GM23338 (cell line): ENCODE measurements around the gene KRT3. TPM values are rescaled to one million over a fixed set of nuclear protein-coding genes. Genes with fewer than 3 reads are reported as not detected.
"Not testable (repeated sequence)": the region's sequence is repeated elsewhere in the genome, so short reads cannot be mapped to it uniquely, and the experiment has no call there.

Experiments used
- ATAC-seq: fragments of 200-7000 bp; cut with Tn5 transposase; 3 replicates; pipeline ENCODE4 v1.9.1; 2020
- DNase-seq: peaks from one replicate; pipeline ENCODE4 v3.0.0-alpha.2; 2015; ENCODE audit warnings: low spot score
- H2AFZ ChIP-seq: fragments of 200-600 bp; sonication (generic); 2 replicates; pipeline ENCODE4 v1.8.0; 2016; ENCODE audit warnings: antibody characterized with exemption, mild to moderate bottlenecking, moderate library complexity
- H3F3A ChIP-seq: fragments of 200-600 bp; sonication (generic); replicated peaks from 2 replicates; pipeline ENCODE4 v1.8.0; 2017; ENCODE audit warnings: antibody characterized with exemption, mixed run types, low read depth
- H3K27ac ChIP-seq: fragments of 200-600 bp; sonication (generic); 2 replicates; pipeline ENCODE4 v1.6.1; 2016; ENCODE audit warnings: low read depth
- H3K27me3 ChIP-seq: fragments of 200-600 bp; sonication (generic); 2 replicates; pipeline ENCODE4 v1.8.0; 2016; ENCODE audit warnings: mild to moderate bottlenecking, mixed run types, moderate library complexity; ENCODE audit not compliant: insufficient read depth
- H3K36me3 ChIP-seq: fragments of 200-600 bp; sonication (generic); 2 replicates; pipeline ENCODE4 v1.8.0; 2016; ENCODE audit warnings: mild to moderate bottlenecking; ENCODE audit not compliant: insufficient read depth
- H3K4me1 ChIP-seq: fragments of 200-600 bp; sonication (generic); 2 replicates; pipeline ENCODE4 v1.8.0; 2016; ENCODE audit warnings: mild to moderate bottlenecking, moderate library complexity; ENCODE audit not compliant: insufficient read depth
- H3K4me2 ChIP-seq: fragments of 200-600 bp; sonication (generic); 2 replicates; pipeline ENCODE4 v1.7.1; 2017; ENCODE audit warnings: mixed run types
- H3K4me3 ChIP-seq: fragments of 200-600 bp; sonication (generic); 2 replicates; pipeline ENCODE4 v1.6.1; 2016; ENCODE audit warnings: mixed run types
- H3K79me2 ChIP-seq: fragments of 200-600 bp; sonication (generic); replicated peaks from 2 replicates; pipeline ENCODE4 v1.8.0; 2017; ENCODE audit warnings: mild to moderate bottlenecking; ENCODE audit not compliant: insufficient read depth
- H3K9me2 ChIP-seq: fragments of 200-600 bp; sonication (generic); 2 replicates; pipeline ENCODE4 v1.8.0; 2017; ENCODE audit not compliant: insufficient read depth
- H4K20me1 ChIP-seq: fragments of 200-600 bp; sonication (generic); replicated peaks from 2 replicates; pipeline ENCODE4 v1.8.0; 2017; ENCODE audit warnings: mild to moderate bottlenecking; ENCODE audit not compliant: insufficient read depth
- H3K27ac Mint-ChIP-seq: 2 replicates; pipeline ENCODE4 v1.8.0; 2020; ENCODE audit warnings: inconsistent platforms, mild to moderate bottlenecking, moderate library complexity, mixed read lengths
- H3K27me3 Mint-ChIP-seq: 3 replicates; pipeline ENCODE4 v1.8.0; 2022; ENCODE audit warnings: low read depth, mild to moderate bottlenecking, moderate library complexity, mixed read lengths, inconsistent platforms; ENCODE audit not compliant: insufficient read depth, poor library complexity
- H3K36me3 Mint-ChIP-seq: 3 replicates; pipeline ENCODE4 v1.8.0; 2021; ENCODE audit warnings: low read depth, mild to moderate bottlenecking, inconsistent platforms, moderate library complexity, mixed read lengths
- H3K4me1 Mint-ChIP-seq: 3 replicates; pipeline ENCODE4 v1.8.0; 2020; ENCODE audit warnings: mild to moderate bottlenecking, inconsistent platforms, mixed read lengths
- H3K4me3 Mint-ChIP-seq: 3 replicates; pipeline ENCODE4 v1.8.0; 2021; ENCODE audit warnings: moderate library complexity, mild to moderate bottlenecking, inconsistent platforms, mixed read lengths
- H3K9me3 Mint-ChIP-seq: 3 replicates; pipeline ENCODE4 v1.8.0; 2020; ENCODE audit warnings: moderate library complexity, mild to moderate bottlenecking, inconsistent platforms, mixed read lengths
- CTCF ChIP-seq, 2 experiments: fragments of 200-600 bp in 1 of 2; sonication (generic) in 1 of 2; conservative IDR thresholded peaks; 2 replicates each; pipeline versions ENCODE4 v1.5.1 to v1.6.1; 2016 to 2017; ENCODE audit warnings: antibody characterized with exemption in 2 of 2, low read depth in 2 of 2, mild to moderate bottlenecking in 2 of 2, moderate library complexity in 1 of 2
- ETS1 ChIP-seq: IDR thresholded peaks from 2 replicates; pipeline ENCODE4 v1.6.1; 2016; ENCODE audit warnings: antibody characterized with exemption
- EZH2 ChIP-seq: fragments of 200-600 bp; sonication (generic); IDR thresholded peaks from one replicate; pipeline ENCODE4 v1.8.0; 2017; ENCODE audit warnings: antibody characterized with exemption, mild to moderate bottlenecking, low read depth; ENCODE audit not compliant: unreplicated experiment
- EZH2phosphoT487 ChIP-seq: fragments of 200-600 bp; sonication (generic); IDR thresholded peaks from one replicate; pipeline ENCODE4 v1.8.1; 2018; ENCODE audit warnings: antibody characterized with exemption; ENCODE audit not compliant: unreplicated experiment
- JUNB ChIP-seq: IDR thresholded peaks from one replicate; pipeline ENCODE4 v1.6.1; 2016; ENCODE audit warnings: antibody characterized with exemption; ENCODE audit not compliant: unreplicated experiment
- STAT1 ChIP-seq: IDR thresholded peaks from one replicate; pipeline ENCODE4 v1.6.1; 2016; ENCODE audit warnings: antibody characterized with exemption; ENCODE audit not compliant: unreplicated experiment
- ZNF114 ChIP-seq: fragments of 250-450 bp; sonication (Bioruptor Pico); IDR thresholded peaks from 2 replicates; pipeline ENCODE4 v1.5.0; 2020; ENCODE audit warnings: mild to moderate bottlenecking, moderate library complexity
- ZNF331 ChIP-seq: fragments of 250-450 bp; sonication (Bioruptor Pico); IDR thresholded peaks from 2 replicates; pipeline ENCODE4 v1.5.0; 2020; ENCODE audit warnings: low read depth, mild to moderate bottlenecking, moderate library complexity
- polyA plus RNA-seq: library from polyadenylated mRNA; unstranded; fragments of >200 nt; fragmentation: Nextera tagmentation; extraction: Ambion mirVana; gene quantifications from 2 replicates; pipeline ENCODE4 v1.2.1, GENCODE V29; 2016
- total RNA-seq: library from RNA; depleted of rRNA; stranded (reverse); fragments of >200 nt; shearing (Covaris generic); gene quantifications from 2 replicates; pipeline ENCODE4 v1.2.3, GENCODE V29; 2014
- TF ChIP-seq, protein P1 (sequence below): IDR thresholded peaks from one replicate; pipeline ENCODE4 v1.6.1; 2018; ENCODE audit warnings: antibody characterized with exemption; ENCODE audit not compliant: unreplicated experiment
- TF ChIP-seq, protein P2 (sequence below): fragments of 250-450 bp; sonication (Bioruptor Pico); IDR thresholded peaks from 2 replicates; pipeline ENCODE4 v1.5.0; 2020; ENCODE audit warnings: mild to moderate bottlenecking, moderate library complexity

The KRT3 gene
- total and polyA plus RNA-seq, 2 experiments from 2014 or later = not detected

- peaks cover 31% of the 10 kb centered on the region for H3K9me3 Mint-ChIP-seq
Measured at GRCh38 chr12:52761218-52761617, 34.7 kb downstream of the KRT3 start.

DNA sequence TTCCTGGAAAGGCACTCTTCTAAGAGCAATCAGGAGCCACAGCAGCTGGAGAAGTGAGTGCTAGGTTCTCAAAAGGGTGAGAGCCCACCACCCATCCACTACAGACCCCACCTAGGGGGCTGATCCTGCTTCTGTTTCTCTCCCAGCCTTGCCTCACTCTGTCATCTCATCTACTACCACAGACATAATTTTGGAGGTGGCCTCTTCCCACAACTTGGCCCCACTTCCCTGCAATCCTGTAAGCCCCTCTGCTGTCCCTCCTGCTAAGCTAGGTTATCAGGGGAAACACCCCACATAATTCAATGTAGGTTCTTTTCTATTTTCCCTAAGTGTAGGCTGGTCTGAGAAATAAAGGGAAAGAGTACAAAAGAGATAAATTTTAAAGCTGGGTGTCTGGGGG, 35.3 kb downstream of the KRT3 start:
- Histone ChIP-seq H3K36me3 (no peaks in the 10 kb centered on the region; the same call in 1 of the 2 replicates), H2AFZ (no peak overlapping the region), H3K4me1 (no peaks in the 10 kb centered on the region), H3K4me3 (no peak overlapping the region), H3K4me2 (no peak overlapping the region), H3K79me2 (no peaks in the 10 kb centered on the region), H3F3A (no peaks in the 10 kb centered on the region), H3K27me3 (no peaks in the 10 kb centered on the region), H4K20me1 (no peaks in the 10 kb centered on the region), H3K9me2 (0 out of 2 replicates have a peak, but pooled peaks cover 5% of the 10 kb centered on the region), H3K27ac (no peak overlapping the region)
- DNase-seq = no peak
- peaks cover 31% of the 10 kb centered on the region for H3K9me3 Mint-ChIP-seq
- H3K4me1 Mint-ChIP-seq = no peaks in the 10 kb centered on the region
- H3K4me3 Mint-ChIP-seq = no peak overlapping the region
- no peak for ATAC-seq
- peaks cover 5% of the 10 kb centered on the region for H3K36me3 Mint-ChIP-seq
- H3K27me3 Mint-ChIP-seq = peaks cover 9% of the 10 kb centered on the region
- no peak overlapping the region for H3K27ac Mint-ChIP-seq
- TF ChIP-seq ETS1 (no peak), EZH2 (no peak), JUNB (no peak), ZNF114 (CRISPR knock-in tag) (no peak), EZH2phosphoT487 (no peak), CTCF (conservative IDR thresholded peaks at IDR 0.05; ENCODE audit: low read depth in 2 of 2) (no peak), ZNF331 (CRISPR knock-in tag) (no peak), STAT1 (no peak)
- TF ChIP-seq, protein P1, sequence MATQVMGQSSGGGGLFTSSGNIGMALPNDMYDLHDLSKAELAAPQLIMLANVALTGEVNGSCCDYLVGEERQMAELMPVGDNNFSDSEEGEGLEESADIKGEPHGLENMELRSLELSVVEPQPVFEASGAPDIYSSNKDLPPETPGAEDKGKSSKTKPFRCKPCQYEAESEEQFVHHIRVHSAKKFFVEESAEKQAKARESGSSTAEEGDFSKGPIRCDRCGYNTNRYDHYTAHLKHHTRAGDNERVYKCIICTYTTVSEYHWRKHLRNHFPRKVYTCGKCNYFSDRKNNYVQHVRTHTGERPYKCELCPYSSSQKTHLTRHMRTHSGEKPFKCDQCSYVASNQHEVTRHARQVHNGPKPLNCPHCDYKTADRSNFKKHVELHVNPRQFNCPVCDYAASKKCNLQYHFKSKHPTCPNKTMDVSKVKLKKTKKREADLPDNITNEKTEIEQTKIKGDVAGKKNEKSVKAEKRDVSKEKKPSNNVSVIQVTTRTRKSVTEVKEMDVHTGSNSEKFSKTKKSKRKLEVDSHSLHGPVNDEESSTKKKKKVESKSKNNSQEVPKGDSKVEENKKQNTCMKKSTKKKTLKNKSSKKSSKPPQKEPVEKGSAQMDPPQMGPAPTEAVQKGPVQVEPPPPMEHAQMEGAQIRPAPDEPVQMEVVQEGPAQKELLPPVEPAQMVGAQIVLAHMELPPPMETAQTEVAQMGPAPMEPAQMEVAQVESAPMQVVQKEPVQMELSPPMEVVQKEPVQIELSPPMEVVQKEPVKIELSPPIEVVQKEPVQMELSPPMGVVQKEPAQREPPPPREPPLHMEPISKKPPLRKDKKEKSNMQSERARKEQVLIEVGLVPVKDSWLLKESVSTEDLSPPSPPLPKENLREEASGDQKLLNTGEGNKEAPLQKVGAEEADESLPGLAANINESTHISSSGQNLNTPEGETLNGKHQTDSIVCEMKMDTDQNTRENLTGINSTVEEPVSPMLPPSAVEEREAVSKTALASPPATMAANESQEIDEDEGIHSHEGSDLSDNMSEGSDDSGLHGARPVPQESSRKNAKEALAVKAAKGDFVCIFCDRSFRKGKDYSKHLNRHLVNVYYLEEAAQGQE = no peak
- TF ChIP-seq, protein P2, sequence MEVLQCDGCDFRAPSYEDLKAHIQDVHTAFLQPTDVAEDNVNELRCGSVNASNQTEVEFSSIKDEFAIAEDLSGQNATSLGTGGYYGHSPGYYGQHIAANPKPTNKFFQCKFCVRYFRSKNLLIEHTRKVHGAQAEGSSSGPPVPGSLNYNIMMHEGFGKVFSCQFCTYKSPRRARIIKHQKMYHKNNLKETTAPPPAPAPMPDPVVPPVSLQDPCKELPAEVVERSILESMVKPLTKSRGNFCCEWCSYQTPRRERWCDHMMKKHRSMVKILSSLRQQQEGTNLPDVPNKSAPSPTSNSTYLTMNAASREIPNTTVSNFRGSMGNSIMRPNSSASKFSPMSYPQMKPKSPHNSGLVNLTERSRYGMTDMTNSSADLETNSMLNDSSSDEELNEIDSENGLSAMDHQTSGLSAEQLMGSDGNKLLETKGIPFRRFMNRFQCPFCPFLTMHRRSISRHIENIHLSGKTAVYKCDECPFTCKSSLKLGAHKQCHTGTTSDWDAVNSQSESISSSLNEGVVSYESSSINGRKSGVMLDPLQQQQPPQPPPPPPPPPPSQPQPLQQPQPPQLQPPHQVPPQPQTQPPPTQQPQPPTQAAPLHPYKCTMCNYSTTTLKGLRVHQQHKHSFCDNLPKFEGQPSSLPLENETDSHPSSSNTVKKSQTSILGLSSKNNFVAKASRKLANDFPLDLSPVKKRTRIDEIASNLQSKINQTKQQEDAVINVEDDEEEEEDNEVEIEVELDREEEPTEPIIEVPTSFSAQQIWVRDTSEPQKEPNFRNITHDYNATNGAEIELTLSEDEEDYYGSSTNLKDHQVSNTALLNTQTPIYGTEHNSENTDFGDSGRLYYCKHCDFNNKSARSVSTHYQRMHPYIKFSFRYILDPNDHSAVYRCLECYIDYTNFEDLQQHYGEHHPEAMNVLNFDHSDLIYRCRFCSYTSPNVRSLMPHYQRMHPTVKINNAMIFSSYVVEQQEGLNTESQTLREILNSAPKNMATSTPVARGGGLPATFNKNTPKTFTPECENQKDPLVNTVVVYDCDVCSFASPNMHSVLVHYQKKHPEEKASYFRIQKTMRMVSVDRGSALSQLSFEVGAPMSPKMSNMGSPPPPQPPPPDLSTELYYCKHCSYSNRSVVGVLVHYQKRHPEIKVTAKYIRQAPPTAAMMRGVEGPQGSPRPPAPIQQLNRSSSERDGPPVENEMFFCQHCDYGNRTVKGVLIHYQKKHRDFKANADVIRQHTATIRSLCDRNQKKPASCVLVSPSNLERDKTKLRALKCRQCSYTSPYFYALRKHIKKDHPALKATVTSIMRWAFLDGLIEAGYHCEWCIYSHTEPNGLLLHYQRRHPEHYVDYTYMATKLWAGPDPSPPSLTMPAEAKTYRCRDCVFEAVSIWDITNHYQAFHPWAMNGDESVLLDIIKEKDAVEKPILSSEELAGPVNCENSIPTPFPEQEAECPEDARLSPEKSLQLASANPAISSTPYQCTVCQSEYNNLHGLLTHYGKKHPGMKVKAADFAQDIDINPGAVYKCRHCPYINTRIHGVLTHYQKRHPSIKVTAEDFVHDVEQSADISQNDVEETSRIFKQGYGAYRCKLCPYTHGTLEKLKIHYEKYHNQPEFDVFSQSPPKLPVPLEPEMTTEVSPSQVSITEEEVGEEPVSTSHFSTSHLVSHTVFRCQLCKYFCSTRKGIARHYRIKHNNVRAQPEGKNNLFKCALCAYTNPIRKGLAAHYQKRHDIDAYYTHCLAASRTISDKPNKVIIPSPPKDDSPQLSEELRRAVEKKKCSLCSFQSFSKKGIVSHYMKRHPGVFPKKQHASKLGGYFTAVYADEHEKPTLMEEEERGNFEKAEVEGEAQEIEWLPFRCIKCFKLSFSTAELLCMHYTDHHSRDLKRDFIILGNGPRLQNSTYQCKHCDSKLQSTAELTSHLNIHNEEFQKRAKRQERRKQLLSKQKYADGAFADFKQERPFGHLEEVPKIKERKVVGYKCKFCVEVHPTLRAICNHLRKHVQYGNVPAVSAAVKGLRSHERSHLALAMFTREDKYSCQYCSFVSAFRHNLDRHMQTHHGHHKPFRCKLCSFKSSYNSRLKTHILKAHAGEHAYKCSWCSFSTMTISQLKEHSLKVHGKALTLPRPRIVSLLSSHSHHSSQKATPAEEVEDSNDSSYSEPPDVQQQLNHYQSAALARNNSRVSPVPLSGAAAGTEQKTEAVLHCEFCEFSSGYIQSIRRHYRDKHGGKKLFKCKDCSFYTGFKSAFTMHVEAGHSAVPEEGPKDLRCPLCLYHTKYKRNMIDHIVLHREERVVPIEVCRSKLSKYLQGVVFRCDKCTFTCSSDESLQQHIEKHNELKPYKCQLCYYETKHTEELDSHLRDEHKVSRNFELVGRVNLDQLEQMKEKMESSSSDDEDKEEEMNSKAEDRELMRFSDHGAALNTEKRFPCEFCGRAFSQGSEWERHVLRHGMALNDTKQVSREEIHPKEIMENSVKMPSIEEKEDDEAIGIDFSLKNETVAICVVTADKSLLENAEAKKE (CRISPR knock-in tag) = no peak

More at GRCh38 chr12:52761218-52761617, 34.7 kb downstream of the KRT3 start:
- H3K36me3 ChIP-seq, H3K36me3 Mint-ChIP-seq, H2AFZ ChIP-seq, H3K27ac Mint-ChIP-seq, H3K4me2 ChIP-seq, H3K4me1 Mint-ChIP-seq, H3K27me3 Mint-ChIP-seq, H3K79me2 ChIP-seq, H3K4me3 Mint-ChIP-seq, H4K20me1 ChIP-seq, H3K4me3 ChIP-seq, DNase-seq, H3K27ac ChIP-seq, H3F3A ChIP-seq, ATAC-seq, H3K9me2 ChIP-seq, H3K4me1 ChIP-seq, H3K27me3 ChIP-seq: not testable (repeated sequence)
